Cardiac muscle cell (in vitro differentiated cells and primary cell): ENCODE measurements around the gene SLC35G6. TPM values are rescaled to one million over a fixed set of nuclear protein-coding genes. Genes with fewer than 3 reads are reported as not detected.

Experiments used
- DNase-seq, 2 donors: peaks; one replicate each; pipeline versions ENCODE4 v3.0.0 to v3.0.0-alpha.2; 2010 to 2017; ENCODE audit warnings: low read depth in 1 of 2, low spot score in 1 of 2
- H3K27ac ChIP-seq: fragments of 200-600 bp; sonication (generic); 2 replicates; pipeline ENCODE4 v1.5.1; 2016
- H3K27me3 ChIP-seq: fragments of 200-600 bp; sonication (generic); 2 replicates; pipeline ENCODE4 v1.6.0; 2016; ENCODE audit warnings: control low read depth
- H3K36me3 ChIP-seq: fragments of 200-600 bp; sonication (generic); 2 replicates; pipeline ENCODE4 v1.5.1; 2016; ENCODE audit warnings: control low read depth
- H3K4me1 ChIP-seq: fragments of 200-600 bp; sonication (generic); 2 replicates; pipeline ENCODE4 v1.8.1; 2017; ENCODE audit warnings: low read depth, mild to moderate bottlenecking, mixed run types
- H3K4me3 ChIP-seq: fragments of 200-600 bp; sonication (generic); 2 replicates; pipeline ENCODE4 v1.5.1; 2016; ENCODE audit warnings: mild to moderate bottlenecking
- H3K9me3 ChIP-seq: fragments of 200-600 bp; sonication (generic); 2 replicates; pipeline ENCODE4 v1.5.1; 2017; ENCODE audit warnings: low read depth, mild to moderate bottlenecking, control low read depth
- CTCF ChIP-seq: IDR thresholded peaks from 2 replicates; pipeline ENCODE4 v1.5.1; 2012; ENCODE audit warnings: low read depth, mild to moderate bottlenecking, low read length
- polyA plus RNA-seq: library from polyadenylated mRNA; unstranded; fragments of >200 nt; fragmentation: Nextera tagmentation; extraction: Ambion mirVana; gene quantifications from 2 replicates; pipeline ENCODE4 v1.2.1, GENCODE V29; 2016
- total RNA-seq: library from RNA; depleted of rRNA; stranded (reverse); fragments of >200 nt; gene quantifications from 2 replicates; pipeline ENCODE4 v1.2.3, GENCODE V29; 2016

SLC35G6 gene
- total and polyA plus RNA-seq, 2 experiments from 2014 or later = 1.9 TPM; not detected in 1

- Histone ChIP-seq H3K36me3 (peaks cover 3% of the 10 kb centered on the region), H3K27me3 (no peaks in the 10 kb centered on the region), H3K4me3 (no peak overlapping the region), H3K27ac (peak overlapping the region; percentile 54), H3K4me1 (no peaks in the 10 kb centered on the region), H3K9me3 (no peaks in the 10 kb centered on the region)
- no peak for TF ChIP-seq CTCF
- DNase-seq = no peak
These were observed 17.8 kb upstream of the SLC35G6 start for GRCh38 chr17:7463372-7463846.

GRCh38 chr17:7464081-7464480 lies 17.2 kb upstream of the SLC35G6 start:
- Histone ChIP-seq H3K36me3 (peaks cover 3% of the 10 kb centered on the region), H3K4me3 (no peak overlapping the region)
- no peak for TF ChIP-seq CTCF

GRCh38 chr17:7465597-7466275 lies 15.5 kb upstream of the SLC35G6 start:
- Histone ChIP-seq H3K9me3 (no peaks in the 10 kb centered on the region), H3K27me3 (no peaks in the 10 kb centered on the region), H3K36me3 (peaks cover 3% of the 10 kb centered on the region), H3K27ac (no peak overlapping the region), H3K4me3 (no peak overlapping the region), H3K4me1 (peaks cover 5% of the 10 kb centered on the region)
- no peak for TF ChIP-seq CTCF
- DNase-seq = no peak

More at GRCh38 chr17:7464081-7464480, 17.2 kb upstream of the SLC35G6 start:
- Histone ChIP-seq H3K27ac (peak overlapping the region; percentile 54), H3K9me3 (no peaks in the 10 kb centered on the region), H3K27me3 (no peaks in the 10 kb centered on the region), H3K4me1 (peaks cover 3% of the 10 kb centered on the region)
- DNase-seq = no peak

GRCh38 chr17:7466318-7466638 lies 15.0 kb upstream of the SLC35G6 start:
- peaks cover 5% of the 10 kb centered on the region for H3K4me1 ChIP-seq
- TF ChIP-seq CTCF = no peak
- DNase-seq = no peak
- H3K4me3 ChIP-seq = no peak overlapping the region
- H3K36me3 ChIP-seq = peaks cover 3% of the 10 kb centered on the region
- H3K27me3 ChIP-seq = no peaks in the 10 kb centered on the region
- H3K27ac ChIP-seq = peak overlapping the region; percentile 43
- no peaks in the 10 kb centered on the region for H3K9me3 ChIP-seq

- no peaks in the 10 kb centered on the region for H3K27me3 ChIP-seq
- TF ChIP-seq CTCF = no peak
- no peak overlapping the region for H3K4me3 ChIP-seq
- peaks cover 3% of the 10 kb centered on the region for H3K36me3 ChIP-seq
- peak in 1 of 2 donors; percentile 73 for DNase-seq
- H3K27ac ChIP-seq = peak overlapping the region; percentile 43
- peaks cover 5% of the 10 kb centered on the region for H3K4me1 ChIP-seq
- no peaks in the 10 kb centered on the region for H3K9me3 ChIP-seq
These were observed 14.5 kb upstream of the SLC35G6 start for GRCh38 chr17:7466639-7467341.
